ENCODE data around the gene GNG2.

DNA sequence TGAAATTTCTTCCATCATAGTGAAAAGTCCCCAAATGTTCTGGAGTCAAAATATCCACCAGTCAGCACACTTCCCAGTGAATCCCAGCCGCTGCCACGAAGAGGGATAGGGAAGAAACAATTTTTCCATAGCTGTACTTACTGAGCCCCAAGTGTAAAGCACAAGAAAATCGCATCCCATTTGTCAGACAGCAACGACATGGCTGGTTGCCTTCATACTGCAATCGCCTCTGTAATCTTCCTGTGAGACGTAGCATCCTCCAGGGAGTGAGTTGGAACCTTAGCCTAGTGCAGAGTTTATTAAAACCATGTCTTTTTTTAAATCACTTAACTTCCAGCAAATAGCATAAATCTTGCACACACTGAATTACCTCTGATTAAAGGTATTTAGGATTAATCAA, 56.8 kb downstream of the GNG2 start:
- TF ChIP-seq, protein P1, sequence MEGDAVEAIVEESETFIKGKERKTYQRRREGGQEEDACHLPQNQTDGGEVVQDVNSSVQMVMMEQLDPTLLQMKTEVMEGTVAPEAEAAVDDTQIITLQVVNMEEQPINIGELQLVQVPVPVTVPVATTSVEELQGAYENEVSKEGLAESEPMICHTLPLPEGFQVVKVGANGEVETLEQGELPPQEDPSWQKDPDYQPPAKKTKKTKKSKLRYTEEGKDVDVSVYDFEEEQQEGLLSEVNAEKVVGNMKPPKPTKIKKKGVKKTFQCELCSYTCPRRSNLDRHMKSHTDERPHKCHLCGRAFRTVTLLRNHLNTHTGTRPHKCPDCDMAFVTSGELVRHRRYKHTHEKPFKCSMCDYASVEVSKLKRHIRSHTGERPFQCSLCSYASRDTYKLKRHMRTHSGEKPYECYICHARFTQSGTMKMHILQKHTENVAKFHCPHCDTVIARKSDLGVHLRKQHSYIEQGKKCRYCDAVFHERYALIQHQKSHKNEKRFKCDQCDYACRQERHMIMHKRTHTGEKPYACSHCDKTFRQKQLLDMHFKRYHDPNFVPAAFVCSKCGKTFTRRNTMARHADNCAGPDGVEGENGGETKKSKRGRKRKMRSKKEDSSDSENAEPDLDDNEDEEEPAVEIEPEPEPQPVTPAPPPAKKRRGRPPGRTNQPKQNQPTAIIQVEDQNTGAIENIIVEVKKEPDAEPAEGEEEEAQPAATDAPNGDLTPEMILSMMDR (IDR thresholded peaks at IDR 0.05) = no peak
- TF ChIP-seq POLR2A (IDR thresholded peaks at IDR 0.05) = no peak

All from thyroid gland (tissue), 4 donors.